Erythroblast (primary cell): ENCODE results near the gene SYTL2.

Source experiments
- GATA1 ChIP-seq: IDR thresholded peaks from 2 replicates; pipeline ENCODE4 v1.6.1; 2011; ENCODE audit warnings: low read depth, mild to moderate bottlenecking, control low read depth, low read length, moderate library complexity
- POLR2A ChIP-seq: IDR thresholded peaks from 2 replicates; pipeline ENCODE4 v1.6.1; 2011; ENCODE audit warnings: mild to moderate bottlenecking, low read length

- TF ChIP-seq POLR2A (no peak), GATA1 (no peak)
Measured at GRCh38 chr11:85680897-85681296, 130.0 kb downstream of the SYTL2 start.
